Measurements from ENCODE around the gene PPP2R5A.

The PPP2R5A gene

DNA sequence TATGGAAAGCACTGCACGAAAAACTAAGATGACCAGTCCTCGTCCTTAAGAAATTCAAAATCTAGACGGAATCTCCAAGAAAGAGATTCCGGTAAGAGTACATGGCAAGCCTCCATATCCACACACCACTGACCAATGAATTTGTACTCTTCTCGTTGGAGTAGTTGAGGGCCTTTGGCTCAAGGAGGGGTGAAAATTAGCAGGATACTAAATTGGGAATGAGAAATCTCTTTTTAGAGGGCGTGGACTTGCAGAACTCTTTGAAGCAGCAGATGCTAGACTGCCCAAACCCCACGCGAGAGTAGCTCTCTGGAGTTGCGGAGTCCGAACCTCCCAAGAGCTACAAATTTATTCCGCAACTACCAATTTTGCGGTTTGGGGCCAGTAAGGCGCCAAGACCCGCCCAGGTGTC, 872 bp upstream of the PPP2R5A start:
- Histone ChIP-seq H4K20me1 (ENCODE audit: insufficient read depth, low read length, poor library complexity, severe bottlenecking) (peaks cover 30% of the 10 kb centered on the region), H3F3A (ENCODE audit: low read depth) (no peaks in the 10 kb centered on the region), H2AFZ (ENCODE audit: low read length) (peak overlapping the region; percentile 94), H3K9me2 (replicated peaks; ENCODE audit: low read depth, low read length) (no peaks in the 10 kb centered on the region), H3K27me3 (ENCODE audit: insufficient read depth, low read length, poor library complexity, severe bottlenecking) (no peaks in the 10 kb centered on the region), H3K4me1 (ENCODE audit: insufficient read depth, low read length, poor library complexity, severe bottlenecking) (peaks cover 20% of the 10 kb centered on the region), H3K4me3 (ENCODE audit: low read length, poor library complexity, severe bottlenecking) (peak overlapping the region; percentile 89), H3K79me2 (ENCODE audit: insufficient read depth, low read length) (peaks cover 33% of the 10 kb centered on the region), H3K36me3 (ENCODE audit: insufficient read depth, low read length) (no peaks in the 10 kb centered on the region), H3K9ac (ENCODE audit: low read depth, low read length, poor library complexity, severe bottlenecking) (peak overlapping the region; percentile 74), H3K4me2 (ENCODE audit: low read depth, low read length, poor library complexity, severe bottlenecking) (peak overlapping the region; percentile 90), H3K9me3 (ENCODE audit: insufficient read depth, low read depth, low read length) (no peaks in the 10 kb centered on the region)
- TF ChIP-seq, protein P1, sequence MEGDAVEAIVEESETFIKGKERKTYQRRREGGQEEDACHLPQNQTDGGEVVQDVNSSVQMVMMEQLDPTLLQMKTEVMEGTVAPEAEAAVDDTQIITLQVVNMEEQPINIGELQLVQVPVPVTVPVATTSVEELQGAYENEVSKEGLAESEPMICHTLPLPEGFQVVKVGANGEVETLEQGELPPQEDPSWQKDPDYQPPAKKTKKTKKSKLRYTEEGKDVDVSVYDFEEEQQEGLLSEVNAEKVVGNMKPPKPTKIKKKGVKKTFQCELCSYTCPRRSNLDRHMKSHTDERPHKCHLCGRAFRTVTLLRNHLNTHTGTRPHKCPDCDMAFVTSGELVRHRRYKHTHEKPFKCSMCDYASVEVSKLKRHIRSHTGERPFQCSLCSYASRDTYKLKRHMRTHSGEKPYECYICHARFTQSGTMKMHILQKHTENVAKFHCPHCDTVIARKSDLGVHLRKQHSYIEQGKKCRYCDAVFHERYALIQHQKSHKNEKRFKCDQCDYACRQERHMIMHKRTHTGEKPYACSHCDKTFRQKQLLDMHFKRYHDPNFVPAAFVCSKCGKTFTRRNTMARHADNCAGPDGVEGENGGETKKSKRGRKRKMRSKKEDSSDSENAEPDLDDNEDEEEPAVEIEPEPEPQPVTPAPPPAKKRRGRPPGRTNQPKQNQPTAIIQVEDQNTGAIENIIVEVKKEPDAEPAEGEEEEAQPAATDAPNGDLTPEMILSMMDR (conservative IDR thresholded peaks at IDR 0.05; ENCODE audit: low read length): no peak
- TF ChIP-seq EZH2phosphoT487 (IDR thresholded peaks at IDR 0.05; ENCODE audit: borderline replicate concordance): no peak

DNA sequence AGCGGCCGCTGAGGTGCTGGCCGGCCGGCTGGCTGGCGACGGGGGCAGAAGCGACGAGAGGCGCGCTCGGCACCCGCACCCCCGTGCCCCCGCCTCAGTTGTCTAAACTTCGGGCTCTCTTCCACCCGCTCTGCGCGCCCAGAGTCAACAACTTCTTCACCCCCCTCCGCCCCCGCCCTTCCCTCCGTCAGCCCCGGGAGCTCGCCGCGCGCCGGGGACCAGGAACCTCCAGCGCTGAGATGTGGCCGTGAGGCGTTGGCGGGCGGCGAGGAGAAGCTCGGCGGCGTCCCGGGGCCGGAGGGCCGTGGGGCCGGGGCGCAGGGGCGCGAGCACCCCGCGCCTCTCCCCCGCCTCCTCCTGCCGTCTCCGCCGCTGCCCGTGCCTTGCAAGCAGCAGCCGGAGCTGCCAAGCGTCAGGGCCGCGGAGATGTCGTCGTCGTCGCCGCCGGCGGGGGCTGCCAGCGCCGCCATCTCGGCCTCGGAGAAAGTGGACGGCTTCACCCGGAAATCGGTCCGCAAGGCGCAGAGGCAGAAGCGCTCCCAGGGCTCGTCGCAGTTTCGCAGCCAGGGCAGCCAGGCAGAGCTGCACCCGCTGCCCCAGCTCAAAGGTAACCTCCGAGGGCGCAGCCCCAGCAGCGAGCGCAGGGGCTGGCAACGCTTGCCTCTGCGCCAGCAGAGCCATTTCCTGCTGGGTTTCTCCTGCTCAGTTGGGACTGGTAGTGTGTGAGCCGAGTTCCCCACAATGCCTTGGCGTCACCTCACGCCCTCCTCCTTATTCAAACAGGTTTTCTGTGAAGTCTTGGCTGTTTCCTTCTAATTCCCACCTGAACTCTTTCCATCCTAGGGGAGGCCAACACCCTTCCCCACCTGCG, 710 bp downstream of the PPP2R5A start:
- peaks cover 23% of the 10 kb centered on the region for H3K4me1 ChIP-seq (ENCODE audit: insufficient read depth, low read length, poor library complexity, severe bottlenecking)
- H3K79me2 ChIP-seq (ENCODE audit: insufficient read depth, low read length): peaks cover 48% of the 10 kb centered on the region
- H4K20me1 ChIP-seq (ENCODE audit: insufficient read depth, low read length, poor library complexity, severe bottlenecking): peaks cover 46% of the 10 kb centered on the region
- TF ChIP-seq EZH2phosphoT487 (IDR thresholded peaks at IDR 0.05; ENCODE audit: borderline replicate concordance): no peak
- TF ChIP-seq, protein P1 (conservative IDR thresholded peaks at IDR 0.05; ENCODE audit: low read length): no peak
- H3F3A ChIP-seq (ENCODE audit: low read depth): no peaks in the 10 kb centered on the region
- peak overlapping the region; percentile 83 for H2AFZ ChIP-seq (ENCODE audit: low read length)
- H3K27me3 ChIP-seq (ENCODE audit: insufficient read depth, low read length, poor library complexity, severe bottlenecking): no peaks in the 10 kb centered on the region
- peak overlapping the region; percentile 78 for H3K9ac ChIP-seq (ENCODE audit: low read depth, low read length, poor library complexity, severe bottlenecking)
- peak overlapping the region; percentile 84 for H3K4me2 ChIP-seq (ENCODE audit: low read depth, low read length, poor library complexity, severe bottlenecking)
- H3K9me2 ChIP-seq (replicated peaks; ENCODE audit: low read depth, low read length): no peaks in the 10 kb centered on the region
- no peaks in the 10 kb centered on the region for H3K9me3 ChIP-seq (ENCODE audit: insufficient read depth, low read depth, low read length)
- H3K4me3 ChIP-seq (ENCODE audit: low read length, poor library complexity, severe bottlenecking): peak overlapping the region; percentile 94
- no peaks in the 10 kb centered on the region for H3K36me3 ChIP-seq (ENCODE audit: insufficient read depth, low read length)

DNA sequence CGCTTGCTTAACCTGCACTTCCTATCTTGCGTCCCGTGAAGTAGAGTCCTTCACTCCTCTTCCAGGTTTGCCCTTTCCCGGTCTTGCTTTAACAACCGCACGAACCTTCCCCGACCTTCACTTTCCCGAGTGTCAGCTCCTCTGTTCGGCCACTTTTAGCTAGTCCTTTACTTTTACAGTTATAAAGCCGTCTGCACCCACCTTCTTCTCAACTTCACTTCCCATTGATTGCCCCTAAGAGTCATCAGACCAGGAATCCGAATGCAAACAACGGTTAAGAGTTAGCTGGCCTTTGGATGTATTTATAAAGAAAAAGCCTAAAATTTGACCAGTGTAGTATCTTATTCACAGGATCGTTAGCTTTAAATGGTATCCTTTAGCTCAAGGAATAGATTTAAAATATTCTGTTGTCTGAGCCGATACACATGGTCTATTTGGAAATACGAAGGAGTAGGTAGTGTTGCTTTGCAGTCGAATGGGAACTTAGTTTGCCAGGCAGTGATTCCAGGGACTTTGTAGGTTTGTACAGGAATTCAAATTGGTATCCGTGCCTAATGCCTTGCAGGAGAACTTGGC, 1.4 kb downstream of the PPP2R5A start:
- peak overlapping the region; percentile 84 for H3K4me2 ChIP-seq (ENCODE audit: low read depth, low read length, poor library complexity, severe bottlenecking)
- H3K79me2 ChIP-seq (ENCODE audit: insufficient read depth, low read length): peaks cover 56% of the 10 kb centered on the region
- H3K9me3 ChIP-seq (ENCODE audit: insufficient read depth, low read depth, low read length): no peaks in the 10 kb centered on the region
- H3K9ac ChIP-seq (ENCODE audit: low read depth, low read length, poor library complexity, severe bottlenecking): peak overlapping the region; percentile 78
- peaks cover 53% of the 10 kb centered on the region for H4K20me1 ChIP-seq (ENCODE audit: insufficient read depth, low read length, poor library complexity, severe bottlenecking)
- H3K36me3 ChIP-seq (ENCODE audit: insufficient read depth, low read length): no peaks in the 10 kb centered on the region
- H3K9me2 ChIP-seq (replicated peaks; ENCODE audit: low read depth, low read length): no peaks in the 10 kb centered on the region
- H3K4me1 ChIP-seq (ENCODE audit: insufficient read depth, low read length, poor library complexity, severe bottlenecking): peaks cover 30% of the 10 kb centered on the region
- peak overlapping the region; percentile 83; the same call in 1 of the 2 replicates for H2AFZ ChIP-seq (ENCODE audit: low read length)
- H3K4me3 ChIP-seq (ENCODE audit: low read length, poor library complexity, severe bottlenecking): peak overlapping the region; percentile 94
- no peaks in the 10 kb centered on the region for H3F3A ChIP-seq (ENCODE audit: low read depth)
- no peak for TF ChIP-seq EZH2phosphoT487 (IDR thresholded peaks at IDR 0.05; ENCODE audit: borderline replicate concordance)
- TF ChIP-seq, protein P1 (conservative IDR thresholded peaks at IDR 0.05; ENCODE audit: low read length): no peak
- no peaks in the 10 kb centered on the region for H3K27me3 ChIP-seq (ENCODE audit: insufficient read depth, low read length, poor library complexity, severe bottlenecking)
